Ascending aorta (tissue), 2 donors: ENCODE measurements around the gene MEF2A. TPM values are rescaled to one million over a fixed set of nuclear protein-coding genes. Genes with fewer than 3 reads are reported as not detected.
A peak's percentile ranks its signal among the peaks of the same experiment; 100 is the strongest.

Source experiments
- DNase-seq, 2 donors: peaks; one replicate each; pipeline ENCODE4 v3.0.0-alpha.2; 2019; ENCODE audit warnings: low spot score in 2 of 2
- H3K27ac ChIP-seq, 2 donors: fragments of 200-600 bp; sonication (generic); one replicate each; pipeline ENCODE4 v1.5.1; 2016 to 2017; ENCODE audit warnings: mild to moderate bottlenecking in 1 of 2
- H3K27me3 ChIP-seq: fragments of 200-600 bp; sonication (generic); one replicate; pipeline ENCODE4 v1.5.1; 2017
- H3K36me3 ChIP-seq, 2 donors: fragments of 200-600 bp; sonication (generic); one replicate each; pipeline ENCODE4 v1.5.1; 2016
- H3K4me1 ChIP-seq, 2 donors: fragments of 200-600 bp; sonication (generic); one replicate each; pipeline ENCODE4 v1.5.1; 2016 to 2017; ENCODE audit warnings: mild to moderate bottlenecking in 1 of 2
- H3K4me3 ChIP-seq, 2 donors: fragments of 200-600 bp; sonication (generic); one replicate each; pipeline ENCODE4 v1.5.1; 2016 to 2017; ENCODE audit warnings: mild to moderate bottlenecking in 1 of 2
- H3K9me3 ChIP-seq, 2 donors: fragments of 200-600 bp; sonication (generic); one replicate each; pipeline ENCODE4 v1.5.1; 2016
- CTCF ChIP-seq, 3 experiments: fragments of 200-600 bp in 2 of 3; fragments of 450-650 bp in 1 of 3; sonication (generic) in 2 of 3; IDR thresholded peaks; one replicate each; pipeline ENCODE4 v1.5.1; 2016 to 2019; ENCODE audit warnings: antibody characterized with exemption in 3 of 3, mild to moderate bottlenecking in 1 of 3, moderate library complexity in 1 of 3
- intact Hi-C: fragments of 100-400 bp; cut with DNase I; formaldehyde crosslinking; loops from one replicate; pipeline ENCODE4 v1.15.1; 2023
- total RNA-seq: library from RNA; depleted of rRNA; stranded (reverse); fragments of >200 nt; gene quantifications from one replicate; pipeline ENCODE4 v1.1.0, GENCODE V29; 2016

Gene MEF2A
- total RNA-seq, 1 donor from 2014 or later, result 99.4 TPM

DNA sequence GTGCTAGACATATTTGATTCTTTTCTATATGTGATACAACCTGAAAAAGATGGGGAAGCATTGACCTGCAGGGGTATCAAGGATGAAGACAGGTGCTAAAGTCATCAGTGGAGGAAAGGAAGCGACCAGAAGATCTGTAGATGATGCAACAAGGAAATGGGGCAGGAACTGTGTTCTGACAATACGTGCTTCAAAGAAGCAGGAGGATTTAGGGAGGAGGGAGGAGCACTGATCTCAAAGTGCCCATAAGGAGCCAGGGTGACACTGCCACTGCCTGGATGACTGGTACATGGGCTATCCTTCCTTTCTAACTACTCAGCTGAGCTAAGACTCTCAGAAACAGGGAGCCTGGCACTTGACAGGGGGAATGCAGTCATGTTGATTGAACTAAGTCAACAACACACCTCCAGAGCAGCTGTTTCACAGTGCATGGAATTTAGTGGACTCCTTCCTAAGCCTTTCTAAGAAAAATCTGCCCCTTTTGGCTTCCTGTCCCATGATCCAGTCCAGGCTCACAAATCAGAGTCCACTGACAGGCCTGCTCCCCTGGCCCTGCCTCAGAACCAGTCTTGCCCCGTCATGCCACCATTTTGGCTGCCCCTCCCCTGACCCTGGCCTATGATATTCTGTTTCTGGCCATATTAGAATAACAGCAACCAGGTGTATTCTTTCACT lies 155.5 kb downstream of the MEF2A start:
- peak overlapping the region in 1 of 2 donors; percentile 55 for H3K27ac ChIP-seq
- H3K27me3 ChIP-seq, result no peaks in the 10 kb centered on the region
- TF ChIP-seq CTCF (IDR thresholded peaks at IDR 0.05), result no peak
- no peaks in the 10 kb centered on the region for H3K9me3 ChIP-seq
- H3K4me3 ChIP-seq, result no peak overlapping the region
- H3K4me1 ChIP-seq, result peaks cover 2 to 18% of the 10 kb centered on the region in 2 donors
- intact Hi-C loops, result no loop called here
- H3K36me3 ChIP-seq, result peaks cover 0 to under 1% of the 10 kb centered on the region in 2 donors
- no peak for DNase-seq

DNA sequence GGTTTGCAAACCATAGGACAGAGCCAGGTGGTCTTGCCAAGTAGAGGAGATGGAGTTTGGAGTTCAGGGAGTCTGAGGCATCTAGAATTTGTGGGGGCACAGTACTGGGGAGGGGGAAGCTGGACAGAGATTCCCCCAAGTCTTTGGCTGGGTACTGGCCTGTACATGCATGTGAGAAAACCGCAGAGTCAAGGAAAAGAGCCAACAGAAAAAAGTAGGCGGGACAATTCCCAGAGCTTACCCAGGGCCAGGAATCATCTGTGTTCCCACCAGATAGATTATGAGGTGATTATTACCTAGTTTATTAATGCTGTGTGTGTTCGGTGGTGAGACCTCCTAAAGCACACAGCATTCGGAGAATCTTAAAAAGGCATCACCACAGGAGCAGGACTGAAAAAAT lies 156.1 kb downstream of the MEF2A start:
- peaks cover 2 to 11% of the 10 kb centered on the region in 2 donors for H3K4me1 ChIP-seq
- DNase-seq, result no peak
- intact Hi-C loops, result no loop called here
- no peaks in the 10 kb centered on the region for H3K36me3 ChIP-seq
- H3K9me3 ChIP-seq, result no peaks in the 10 kb centered on the region
- no peak for TF ChIP-seq CTCF (IDR thresholded peaks at IDR 0.05)
- H3K27me3 ChIP-seq, result no peaks in the 10 kb centered on the region
- no peak overlapping the region for H3K4me3 ChIP-seq
- H3K27ac ChIP-seq, result peak overlapping the region in 1 of 2 donors; percentile 55

DNA sequence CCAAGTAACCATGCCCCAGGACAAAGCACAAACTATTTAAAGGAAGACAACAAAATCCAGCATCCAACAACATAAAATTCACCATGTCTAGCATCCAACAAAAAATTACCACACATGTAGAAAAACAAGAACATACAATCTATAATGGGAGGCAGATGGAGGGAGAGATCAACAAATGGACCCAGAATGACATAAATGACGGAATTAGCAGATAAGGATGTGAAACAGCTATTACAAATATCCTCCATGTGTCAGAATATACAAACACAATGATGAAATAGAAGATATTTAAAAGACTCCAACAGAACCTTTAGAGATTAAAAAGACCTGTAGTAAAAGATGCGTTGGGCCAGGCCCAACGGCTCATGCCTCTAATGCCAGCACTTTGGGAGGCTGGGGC lies 156.6 kb downstream of the MEF2A start:
- no peaks in the 10 kb centered on the region for H3K27me3 ChIP-seq
- no peak overlapping the region for H3K27ac ChIP-seq
- no peak for TF ChIP-seq CTCF (IDR thresholded peaks at IDR 0.05)
- peaks cover 0 to 7% of the 10 kb centered on the region in 2 donors for H3K4me1 ChIP-seq
- DNase-seq, result no peak
- no peak overlapping the region for H3K4me3 ChIP-seq
- intact Hi-C loops, result no loop called here
- H3K36me3 ChIP-seq, result no peaks in the 10 kb centered on the region
- H3K9me3 ChIP-seq, result no peaks in the 10 kb centered on the region

GRCh38 chr15:99726333-99726732 lies 160.5 kb downstream of the MEF2A start:
- no peaks in the 10 kb centered on the region for H3K27me3 ChIP-seq
- peaks cover 5 to 17% of the 10 kb centered on the region in 2 donors for H3K36me3 ChIP-seq
- TF ChIP-seq CTCF (IDR thresholded peaks at IDR 0.05), result no peak
- no peak overlapping the region for H3K4me3 ChIP-seq
- intact Hi-C loops, result no loop called here
- H3K9me3 ChIP-seq, result no peaks in the 10 kb centered on the region
- no peak overlapping the region for H3K27ac ChIP-seq
- DNase-seq, result no peak
- H3K4me1 ChIP-seq, result peaks cover 0 to 16% of the 10 kb centered on the region in 2 donors

DNA sequence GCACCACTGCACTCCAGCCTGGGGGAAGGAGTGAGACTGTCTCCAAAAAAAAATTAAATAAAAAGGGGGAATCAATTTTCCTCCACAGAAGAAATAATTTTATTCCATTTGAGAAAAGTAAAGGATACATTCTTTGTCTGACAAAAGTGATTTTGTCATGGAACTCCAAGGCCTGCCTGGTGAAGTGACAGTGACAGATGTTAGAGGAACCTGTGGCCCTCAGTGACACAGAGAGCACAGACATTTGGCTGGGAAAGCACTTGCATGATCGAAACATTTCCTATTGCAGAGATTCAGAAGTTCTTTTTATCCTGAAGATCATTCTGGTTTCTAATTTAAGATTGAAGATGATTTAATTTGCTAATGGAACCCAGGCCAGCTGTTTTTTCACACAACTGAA lies 161.5 kb downstream of the MEF2A start:
- TF ChIP-seq CTCF (IDR thresholded peaks at IDR 0.05), result no peak
- intact Hi-C loops, result no loop called here
- no peak overlapping the region for H3K4me3 ChIP-seq
- H3K4me1 ChIP-seq, result peaks cover 0 to 21% of the 10 kb centered on the region in 2 donors
- no peaks in the 10 kb centered on the region for H3K9me3 ChIP-seq
- H3K27me3 ChIP-seq, result no peaks in the 10 kb centered on the region
- no peak overlapping the region for H3K27ac ChIP-seq
- H3K36me3 ChIP-seq, result peaks cover 5 to 17% of the 10 kb centered on the region in 2 donors
- DNase-seq, result no peak
